ENCODE measurements around the gene MUC5B.

The MUC5B gene

DNA sequence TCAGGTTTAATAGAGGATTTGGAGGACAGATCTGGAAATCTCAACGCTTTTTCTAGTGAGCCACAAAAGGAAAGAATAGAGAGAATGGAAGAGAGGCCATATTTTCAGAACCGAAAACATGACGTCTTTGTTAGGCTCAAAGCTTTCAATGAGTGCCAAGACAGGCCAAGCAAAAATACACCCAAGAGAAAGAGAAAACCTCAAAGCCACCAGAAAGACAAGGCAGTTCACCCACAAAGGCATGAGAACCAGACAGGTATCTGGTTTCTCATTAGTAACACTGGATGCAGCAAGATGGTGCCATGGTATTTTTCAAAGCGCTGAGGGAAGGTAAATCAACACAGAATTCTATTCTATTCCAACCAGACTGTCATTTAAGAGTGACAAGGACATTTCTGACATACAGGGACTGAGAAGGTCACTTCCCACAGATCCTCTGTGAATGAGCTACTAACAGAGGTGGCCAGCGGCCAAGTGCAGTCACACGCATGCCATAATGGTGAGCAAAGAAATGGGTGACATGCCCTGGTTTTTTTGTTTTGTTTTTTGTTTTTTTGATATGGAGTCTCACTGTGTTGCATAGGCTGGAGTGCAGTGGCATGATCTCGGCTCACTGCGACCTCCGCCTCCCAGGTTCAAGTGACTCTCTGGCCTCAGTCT, 44.7 kb downstream of the MUC5B start:
- no peak for DNase-seq (ENCODE audit: low read depth)

DNA sequence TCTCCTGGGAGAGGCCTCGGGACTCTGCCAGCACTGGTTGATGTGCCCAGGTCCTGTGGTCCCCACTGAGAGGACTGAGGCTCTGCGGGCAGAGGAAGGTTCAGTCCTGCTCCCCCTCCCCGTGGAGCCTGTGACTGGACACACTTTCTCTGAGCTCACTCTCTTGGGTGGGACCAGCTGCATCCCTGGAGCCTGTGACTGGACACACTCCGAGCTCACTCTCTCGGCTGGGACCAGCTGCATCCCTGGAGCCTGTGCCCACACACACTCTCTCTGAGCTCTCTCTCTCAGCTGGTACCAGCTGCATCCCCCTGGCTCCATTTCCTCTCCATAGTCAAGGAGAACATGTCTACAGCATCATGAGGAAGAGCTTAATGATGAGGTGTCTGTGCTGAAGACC, 47.1 kb downstream of the MUC5B start:
- DNase-seq (ENCODE audit: low read depth) = no peak

DNA sequence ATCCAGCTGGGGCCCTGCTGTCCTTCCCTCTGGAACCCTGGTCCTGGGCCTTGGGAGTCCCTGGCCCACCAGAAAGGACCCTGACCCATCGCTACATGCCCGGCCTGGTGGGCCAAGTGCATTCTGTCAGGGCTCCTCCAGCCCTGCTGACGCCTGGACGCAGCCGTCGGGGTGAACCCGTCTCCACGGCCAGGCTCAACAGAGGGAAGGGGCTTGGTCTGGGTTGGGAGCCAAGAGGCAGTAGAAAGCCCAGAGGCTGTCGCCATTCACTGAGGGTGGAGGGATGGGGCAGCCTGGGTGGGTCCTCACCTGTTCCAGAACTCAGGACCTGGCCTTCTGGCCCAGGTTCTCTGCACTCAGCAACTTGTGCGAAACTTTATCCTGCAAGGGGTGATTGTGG, 47.6 kb downstream of the MUC5B start:
- DNase-seq (ENCODE audit: low read depth) = no peak

DNA sequence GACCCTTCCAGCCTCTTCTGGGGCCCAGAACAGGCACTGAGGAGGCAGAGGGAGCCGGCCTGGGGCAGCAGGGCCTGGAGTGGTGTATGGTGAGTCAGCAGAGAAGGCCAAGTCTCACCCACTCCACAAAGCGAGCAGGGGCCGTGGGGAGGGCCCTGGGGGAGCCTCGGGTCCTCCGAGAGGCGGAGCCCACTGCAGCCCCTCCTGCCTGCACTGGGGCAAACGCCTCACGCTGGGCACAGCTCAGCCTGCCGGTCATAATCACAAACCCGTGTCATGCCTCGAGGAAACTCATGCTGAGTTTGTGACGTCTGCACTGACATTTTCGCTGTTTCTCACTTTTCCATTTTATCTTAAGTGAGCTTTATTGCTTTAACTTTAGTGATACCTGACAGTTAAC, 48.1 kb downstream of the MUC5B start:
- no peak for DNase-seq (ENCODE audit: low read depth)

DNA sequence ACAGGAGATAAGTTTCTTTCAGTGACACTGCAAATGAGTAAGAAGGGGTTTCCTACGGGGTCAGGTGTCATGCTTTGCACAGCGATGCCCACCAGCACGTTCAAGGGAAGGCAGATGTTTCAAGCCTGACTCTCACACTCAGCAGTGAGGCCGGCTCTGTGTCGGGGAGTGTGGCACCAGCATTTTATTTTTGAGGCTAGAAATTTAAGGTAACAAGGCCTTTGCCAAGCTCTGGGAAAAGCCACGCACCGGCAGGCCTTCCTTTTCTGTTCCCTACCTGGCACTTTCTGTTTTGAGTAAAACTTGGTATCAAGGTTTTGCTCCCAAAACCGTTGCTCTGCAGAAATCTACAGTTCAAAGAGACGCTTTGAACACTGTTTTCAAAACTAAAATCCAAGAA, 48.5 kb downstream of the MUC5B start:
- no peak for DNase-seq (ENCODE audit: low read depth)

DNA sequence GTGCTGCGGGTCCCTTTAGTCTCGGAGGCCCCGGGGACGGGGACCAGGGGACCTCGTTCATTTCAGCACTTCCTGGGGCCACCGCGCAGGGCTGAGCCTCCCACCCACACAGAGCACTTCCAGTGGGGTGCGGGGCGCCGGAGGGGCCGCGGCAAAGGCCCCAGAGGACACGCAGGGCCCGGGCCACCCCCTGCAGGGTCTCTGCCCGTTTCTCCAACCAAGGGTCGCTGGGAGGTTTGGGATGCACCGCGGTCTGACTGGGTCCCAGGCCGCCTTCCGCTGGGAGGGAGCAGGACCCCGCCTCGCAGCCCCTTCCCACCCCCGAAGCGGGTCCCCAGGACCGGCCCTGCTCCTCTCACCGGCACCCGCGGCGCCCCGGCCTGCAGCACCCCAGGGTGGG, 49.1 kb downstream of the MUC5B start:
- DNase-seq (ENCODE audit: low read depth) = no peak

DNA sequence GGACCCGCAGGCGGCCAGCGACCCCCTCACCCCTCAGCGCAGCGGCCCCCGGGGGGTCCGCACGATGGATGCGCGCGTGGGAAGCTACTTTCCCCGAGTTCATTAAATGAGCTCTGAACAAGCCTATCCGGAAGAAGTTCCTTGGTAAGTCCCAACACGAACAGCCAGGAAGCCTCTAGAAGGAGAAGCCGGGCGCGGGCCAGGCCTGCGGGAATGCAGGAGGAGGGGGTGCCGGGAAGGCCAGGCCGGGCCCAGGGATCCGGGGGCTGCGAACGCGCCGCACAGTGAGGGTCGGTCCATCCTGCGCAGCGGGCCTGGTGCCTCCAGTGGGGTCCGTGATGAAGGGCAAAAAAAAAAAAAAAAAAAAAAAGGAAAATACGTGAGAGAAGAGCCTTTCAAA, 49.7 kb downstream of the MUC5B start:
- no peak for DNase-seq (ENCODE audit: low read depth)

DNA sequence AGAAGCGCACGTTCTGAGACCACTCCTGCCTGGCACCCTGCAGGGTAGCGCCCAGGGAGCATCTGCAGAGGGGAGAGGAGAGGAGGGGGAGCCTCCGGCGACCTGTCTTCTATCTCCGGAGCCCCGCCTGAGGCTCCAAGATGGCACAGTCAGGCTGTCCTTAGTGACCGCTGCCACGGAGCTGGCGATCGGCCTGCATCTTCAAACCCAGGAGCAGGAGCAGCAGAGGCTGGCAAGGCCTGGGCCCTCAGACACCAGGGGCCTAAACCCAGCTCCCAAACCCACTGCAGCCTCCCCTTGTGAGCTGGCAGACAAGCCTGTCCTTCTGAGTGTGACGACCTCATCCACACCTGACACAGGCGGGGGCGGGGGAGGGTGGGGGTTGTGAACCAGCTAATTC, 51.6 kb downstream of the MUC5B start:
- DNase-seq (ENCODE audit: low read depth) = no peak

DNA sequence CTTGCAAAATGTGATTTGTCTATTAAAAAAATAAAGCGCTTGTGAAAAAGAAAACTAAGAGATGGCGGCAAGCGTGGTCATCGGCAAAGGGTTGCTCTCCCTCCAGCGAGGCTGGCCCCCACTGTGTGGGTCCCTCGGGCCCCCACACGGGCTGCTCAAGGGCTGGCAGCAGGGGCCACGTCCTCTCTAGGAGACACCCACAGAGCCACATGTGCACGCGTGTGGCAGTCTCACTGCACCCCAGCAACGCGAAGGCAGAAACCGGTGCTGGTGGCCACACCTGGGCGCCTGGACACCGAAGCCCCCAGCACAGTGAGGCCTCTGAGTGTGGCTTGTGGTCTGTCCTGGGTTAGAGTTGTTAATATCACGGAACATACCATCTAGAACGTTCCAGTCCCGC, 52.2 kb downstream of the MUC5B start:
- DNase-seq (ENCODE audit: low read depth) = no peak

DNA sequence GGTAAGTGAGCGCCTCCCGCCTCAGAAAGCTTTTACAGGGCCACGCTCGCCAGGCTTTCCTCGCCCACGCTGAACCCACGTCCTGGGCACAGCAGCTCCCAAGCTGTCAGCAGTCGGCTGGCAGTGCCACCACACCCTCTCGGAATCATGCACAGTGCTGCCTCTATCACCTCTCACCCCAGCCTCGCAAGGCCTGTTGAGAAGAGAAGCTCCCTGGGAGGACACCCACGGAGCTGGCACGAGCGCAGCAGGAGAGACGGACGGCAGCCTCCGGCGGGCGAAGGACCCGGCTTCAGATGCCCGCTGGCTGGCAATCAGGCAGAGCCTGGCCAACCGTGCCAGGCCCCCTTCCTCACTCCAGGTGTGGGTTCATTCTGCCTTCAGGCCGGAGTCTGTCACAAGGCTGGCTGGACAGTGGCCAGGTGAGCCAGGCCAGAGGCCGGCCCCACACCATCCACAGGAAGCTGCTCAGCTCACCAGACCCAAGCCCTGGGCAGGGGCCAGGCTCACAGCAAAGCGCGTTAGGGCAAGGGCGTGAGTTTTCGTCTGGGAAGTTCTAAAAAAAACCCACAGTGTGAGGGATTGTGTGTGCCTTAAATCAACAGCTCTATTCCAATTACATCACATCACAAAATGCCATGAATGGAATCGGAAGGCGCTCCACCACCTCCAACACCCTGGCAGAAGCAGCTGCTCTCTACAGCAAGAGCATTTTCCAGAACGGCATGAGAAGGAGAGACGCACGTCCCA, 53.4 kb downstream of the MUC5B start:
- no peak for DNase-seq (ENCODE audit: low read depth)

DNA sequence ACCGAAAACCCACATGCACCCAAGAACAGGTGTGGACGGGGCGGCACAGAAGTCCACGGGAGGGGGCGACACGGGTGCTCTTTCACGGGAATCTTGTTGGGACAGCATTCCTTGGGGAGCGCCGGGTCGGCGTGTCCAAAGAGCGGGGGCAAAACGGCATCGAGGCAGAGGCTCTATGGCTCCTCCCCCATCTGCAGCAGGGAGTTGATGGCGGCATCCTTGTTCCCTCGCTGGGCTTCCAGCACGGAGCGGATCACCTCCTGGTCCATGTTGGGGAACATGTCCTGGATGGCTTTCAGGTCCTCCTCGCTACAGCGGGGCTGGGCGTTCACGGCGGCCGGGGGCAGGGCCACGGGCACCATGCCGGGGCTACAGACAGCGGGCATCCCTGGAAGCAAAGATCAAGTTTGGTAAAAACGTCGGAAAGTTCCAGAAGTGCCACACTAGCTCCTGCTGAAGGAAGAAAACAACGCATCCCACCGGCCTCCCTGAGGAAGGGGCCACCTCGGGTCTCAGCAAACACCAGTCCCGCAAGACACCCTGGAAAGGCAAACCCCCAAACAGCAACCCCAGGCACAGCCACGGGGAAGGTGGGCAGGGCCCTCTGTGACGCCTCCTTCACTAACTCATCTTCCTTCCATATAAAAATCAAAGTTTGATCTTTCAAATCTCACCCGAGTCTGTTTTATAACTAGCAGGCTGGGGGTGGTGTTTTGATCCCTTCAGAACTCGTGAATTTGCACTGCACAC, 54.2 kb downstream of the MUC5B start:
- no peak for DNase-seq (ENCODE audit: low read depth)

DNA sequence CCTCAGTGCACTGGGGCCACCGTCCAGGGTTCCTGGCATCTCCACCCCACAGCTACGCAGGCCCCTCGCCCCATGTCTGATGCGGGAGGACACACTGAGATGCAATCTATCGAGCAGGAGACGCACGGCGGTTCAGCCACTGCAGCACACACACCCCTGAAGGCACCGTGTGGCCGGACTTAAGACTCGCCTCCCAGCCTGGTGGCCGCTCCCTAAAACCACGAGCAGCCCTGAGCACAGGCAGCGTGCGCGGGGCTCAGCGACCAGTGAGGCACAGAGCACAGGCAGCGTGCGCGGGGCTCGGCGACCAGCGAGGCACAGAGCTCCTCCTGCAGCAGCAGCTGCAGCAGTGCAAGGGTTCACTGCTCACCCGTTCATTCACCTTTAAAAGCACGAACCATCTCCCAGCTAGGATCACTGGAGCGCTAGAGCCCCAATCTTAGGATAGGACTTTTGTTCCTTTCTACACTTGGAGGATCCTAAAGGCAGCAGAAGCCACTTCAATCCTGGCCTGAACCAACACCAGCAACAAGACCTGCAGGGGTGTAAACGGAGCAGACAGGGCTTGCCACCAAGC, 55.2 kb downstream of the MUC5B start:
- DNase-seq (ENCODE audit: low read depth) = no peak

DNA sequence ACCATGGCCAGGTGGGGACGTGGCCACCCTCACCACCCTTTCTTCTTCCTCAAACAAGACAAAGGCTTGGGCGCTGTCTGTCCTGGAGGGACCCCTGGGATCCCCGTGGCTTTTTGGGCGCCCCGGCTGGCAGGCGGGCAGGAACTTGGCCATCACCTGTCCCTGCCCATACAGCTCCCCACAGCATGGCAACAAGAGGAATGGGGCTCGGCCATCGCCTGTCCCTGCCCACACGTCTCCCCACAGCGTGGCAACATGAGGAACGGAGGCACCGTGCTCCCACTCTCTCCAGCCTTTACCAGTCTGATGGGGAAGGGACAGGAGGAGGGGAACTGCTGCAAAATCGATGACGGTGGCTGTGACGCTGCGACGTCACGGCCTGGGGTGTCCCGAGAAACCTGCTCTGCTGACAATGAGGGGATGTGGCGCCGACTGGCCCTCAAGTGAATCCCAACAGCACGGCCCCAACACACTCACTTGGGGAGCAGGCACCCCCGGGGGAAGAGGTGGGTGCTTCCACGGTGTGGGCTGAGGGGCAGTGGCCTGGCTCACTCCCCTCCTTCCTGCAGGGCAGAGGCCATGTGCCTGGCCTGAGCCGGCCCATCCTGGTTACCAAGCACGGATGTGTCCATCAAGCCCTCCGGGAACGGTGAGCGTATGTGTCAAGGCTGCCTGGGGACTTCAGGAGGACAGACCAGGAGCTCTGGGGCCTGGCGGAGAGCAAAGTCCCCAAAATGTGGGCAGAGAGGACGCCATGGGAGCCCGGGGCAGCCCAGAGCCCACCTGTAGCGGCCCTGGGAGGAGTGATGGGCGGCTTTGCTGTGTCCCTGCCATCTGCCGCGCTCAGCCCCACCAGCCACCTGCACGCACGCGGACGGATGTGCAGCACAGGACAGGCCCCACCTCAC, 56.2 kb downstream of the MUC5B start:
- DNase-seq (ENCODE audit: low read depth) = no peak

DNA sequence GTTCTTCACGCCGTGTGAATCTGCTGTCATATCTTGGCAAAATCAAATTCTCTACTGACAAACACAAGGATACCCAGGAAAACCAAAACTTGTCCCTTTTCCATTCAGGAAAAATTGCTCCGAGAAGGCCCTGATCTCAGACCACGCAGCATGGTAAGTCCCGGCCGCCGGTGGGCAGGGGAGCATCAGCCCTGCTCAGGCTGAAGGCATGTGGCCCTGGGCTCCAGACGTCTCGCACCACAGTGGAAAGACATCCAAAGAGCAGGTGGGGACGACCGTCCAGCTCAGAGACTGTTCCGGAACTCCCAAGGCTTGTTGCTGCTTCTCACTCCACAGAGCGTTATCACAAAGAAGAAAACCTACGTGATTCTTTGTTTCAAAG, 56.8 kb downstream of the MUC5B start:
- DNase-seq (ENCODE audit: low read depth) = no peak

DNA sequence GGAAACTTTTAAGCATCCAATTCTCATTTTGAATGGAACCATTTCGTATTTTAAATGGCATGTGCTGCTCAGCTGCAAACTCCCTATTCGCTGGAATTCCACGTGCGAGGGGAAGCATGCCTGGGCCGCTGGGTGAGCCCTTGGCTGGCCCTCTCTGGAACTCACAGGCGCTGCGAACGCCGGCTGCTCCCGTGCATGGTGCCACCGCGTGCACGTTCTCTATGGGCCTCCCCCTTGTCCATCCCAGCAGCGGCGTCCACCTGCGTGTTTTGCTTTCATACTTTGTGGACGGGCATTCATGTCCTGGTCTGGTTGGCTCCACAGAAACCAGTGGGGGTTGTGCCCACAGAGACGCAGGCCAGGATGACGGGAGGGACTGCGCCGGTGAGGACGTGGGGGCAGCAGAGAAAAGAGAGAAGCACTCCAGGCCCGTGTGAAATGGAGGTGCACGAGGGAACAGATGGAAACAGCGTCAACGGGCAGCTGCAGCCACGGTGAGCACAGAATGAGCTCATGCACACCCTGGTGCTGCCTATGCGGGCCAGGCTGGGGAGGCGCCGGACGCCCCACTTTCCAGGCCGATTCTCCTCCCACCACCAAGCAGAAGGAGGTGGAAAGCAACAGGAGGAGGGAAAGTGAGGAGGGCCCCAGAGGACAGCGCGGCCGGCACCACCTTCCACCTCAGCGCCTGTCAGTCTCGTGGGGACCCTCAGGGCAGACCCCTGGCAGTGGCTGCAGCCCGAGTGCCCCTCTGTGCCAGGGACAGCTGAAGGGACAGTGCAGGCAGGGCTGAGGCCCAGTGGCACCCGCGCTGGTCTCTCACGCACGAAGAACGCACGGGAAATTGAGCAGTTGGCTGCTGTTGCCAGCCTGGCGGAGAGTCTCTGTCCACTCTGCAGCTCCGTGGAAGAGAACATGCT, 57.5 kb downstream of the MUC5B start:
- DNase-seq (ENCODE audit: low read depth) = no peak

DNA sequence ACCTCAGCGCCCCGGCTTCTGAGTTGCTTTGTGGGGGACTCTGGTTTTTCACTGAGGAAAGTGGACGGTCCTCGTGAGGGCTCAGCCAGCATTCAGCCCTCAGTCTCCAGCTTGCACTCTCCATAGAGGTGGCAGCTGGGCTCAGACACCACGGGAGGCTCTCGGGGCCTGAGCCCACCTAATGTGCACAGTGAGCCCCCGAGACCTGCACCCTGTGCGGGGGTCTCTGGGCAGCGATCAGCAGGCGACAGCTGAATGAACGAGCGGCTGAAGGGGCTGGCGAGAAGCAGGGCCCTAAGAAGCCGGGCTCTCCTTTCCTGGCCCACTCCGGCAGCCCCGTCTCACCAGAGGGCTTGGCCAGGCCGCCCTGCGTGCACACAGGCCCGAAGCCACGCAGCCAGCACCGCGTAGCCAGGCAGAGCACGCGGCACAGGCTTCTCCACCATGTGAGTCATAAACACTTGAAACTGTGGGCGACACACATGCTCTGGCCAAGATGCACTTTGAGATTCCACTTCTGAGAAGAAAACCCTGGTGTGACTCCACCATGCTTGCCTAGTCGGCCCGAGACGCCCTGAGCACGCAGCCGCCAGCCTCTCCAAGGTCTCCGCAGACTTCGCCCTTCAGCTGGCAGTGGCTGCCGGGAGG, 58.6 kb downstream of the MUC5B start:
- no peak for DNase-seq (ENCODE audit: low read depth)

DNA sequence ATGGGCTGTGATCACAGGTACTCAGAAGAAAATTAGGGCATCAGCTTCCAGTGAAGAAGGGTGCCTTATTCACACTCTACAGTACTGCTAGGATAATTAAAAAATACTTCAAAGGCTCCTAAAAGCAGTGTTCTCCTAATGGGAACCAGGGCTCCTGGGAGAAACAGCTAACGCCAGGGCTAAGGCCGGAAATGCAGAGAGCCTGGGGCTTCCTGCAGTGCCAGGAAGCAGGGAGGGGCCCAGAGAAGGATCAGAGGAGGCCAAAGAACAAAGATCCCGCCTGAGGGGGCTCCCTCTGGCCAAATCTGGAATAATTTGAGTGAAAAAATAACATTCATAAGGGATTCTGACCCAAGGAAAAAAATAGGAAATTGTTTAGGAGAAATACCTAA, 59.1 kb downstream of the MUC5B start:
- no peak for DNase-seq (ENCODE audit: low read depth)

DNA sequence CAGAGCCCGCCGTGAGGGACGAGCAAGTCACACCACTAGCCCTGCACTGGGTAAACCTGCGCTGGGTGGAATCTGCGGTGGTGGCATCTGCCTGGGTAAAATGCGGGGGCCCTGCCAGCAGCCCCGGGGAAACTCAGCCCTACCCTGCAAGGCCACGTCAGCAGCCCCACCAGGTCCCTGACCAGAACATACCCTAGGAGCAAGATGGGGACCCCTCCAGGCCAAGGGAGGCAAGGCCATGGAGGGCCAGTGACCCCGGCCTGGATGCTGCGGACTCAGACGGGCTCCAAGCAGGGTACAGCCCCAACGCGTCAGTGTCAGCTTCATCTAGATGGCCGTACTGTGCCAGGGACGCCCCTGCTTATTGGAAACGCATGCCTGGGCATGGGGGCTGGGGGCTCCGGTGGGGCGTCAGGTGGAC, 60.2 kb downstream of the MUC5B start:
- DNase-seq (ENCODE audit: low read depth) = no peak

DNA sequence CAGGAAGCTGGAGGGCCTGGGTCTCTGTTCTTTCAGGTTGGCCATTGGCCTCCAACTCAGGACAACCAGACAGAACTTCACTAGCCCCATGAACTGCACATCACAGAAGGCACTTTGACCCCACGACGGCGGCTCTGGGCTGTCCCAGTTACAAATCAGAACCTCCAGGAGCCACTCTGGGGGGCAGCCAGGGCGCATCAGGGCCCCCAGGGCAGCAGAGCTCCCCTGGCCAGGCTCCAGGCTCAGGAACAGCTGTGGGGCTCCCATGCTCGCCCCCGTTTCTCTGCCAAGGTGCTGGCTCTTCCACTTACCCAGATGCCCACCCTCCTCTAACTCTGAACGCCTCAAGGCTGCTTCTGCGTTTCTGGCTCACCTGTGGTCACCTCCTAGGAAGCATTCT, 61.0 kb downstream of the MUC5B start:
- no peak for DNase-seq (ENCODE audit: low read depth)

DNA sequence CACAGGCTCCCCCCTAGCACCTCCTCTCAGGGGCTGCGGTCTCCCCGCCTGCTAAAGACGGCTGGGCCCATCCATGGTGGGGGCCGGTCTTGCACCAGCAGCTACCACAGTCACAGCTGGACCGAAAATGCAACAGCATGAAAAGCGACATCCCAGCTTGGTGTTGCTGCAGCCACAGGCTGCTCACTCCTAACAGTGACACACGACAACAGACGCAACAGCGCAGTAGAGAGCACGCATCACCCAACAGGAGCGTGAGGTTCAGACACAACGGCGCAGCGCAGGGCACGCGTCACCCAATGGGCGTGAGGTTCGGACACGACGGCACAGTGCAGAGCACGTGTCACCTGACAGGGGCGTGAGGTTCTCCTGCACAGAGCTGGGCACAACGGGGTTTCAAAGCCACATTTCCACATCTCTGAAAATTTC, 62.5 kb downstream of the MUC5B start:
- no peak for DNase-seq (ENCODE audit: low read depth)
